ENCODE results near the gene MATR3. TPM values are rescaled to one million over a fixed set of nuclear protein-coding genes. Genes with fewer than 3 reads are reported as not detected.

MATR3 gene
- total and polyA plus RNA-seq, 4 donors, result 433 to 752 (median 561) TPM

DNA sequence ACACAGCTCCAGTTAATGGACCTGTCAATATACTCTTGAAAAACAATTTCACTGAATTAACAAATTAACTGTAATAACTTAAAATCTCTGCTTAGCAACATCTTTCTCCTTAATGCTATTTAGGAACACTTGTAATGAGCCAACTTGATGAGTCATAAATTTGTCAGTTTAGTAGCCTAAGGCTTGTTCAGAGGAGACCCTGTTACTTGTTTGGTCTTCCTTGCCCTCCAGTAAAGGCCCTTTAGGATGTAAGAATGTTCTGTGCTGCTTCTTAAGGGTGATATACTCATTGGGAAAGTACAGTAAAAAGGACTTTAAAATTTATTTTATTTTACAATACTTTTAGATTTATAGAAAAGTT, 11.4 kb upstream of the MATR3 start:
- Histone ChIP-seq H3K36me3 (ENCODE audit: control insufficient read depth, insufficient read depth, low read length) (peaks cover 7% of the 10 kb centered on the region), H3K4me3 (ENCODE audit: low read depth, low read length) (no peak overlapping the region), H3K27me3 (ENCODE audit: control insufficient read depth, insufficient read depth, low read length) (no peaks in the 10 kb centered on the region), H3K4me1 (ENCODE audit: control insufficient read depth, insufficient read depth, low read length) (peaks cover 7% of the 10 kb centered on the region), H3K9me3 (ENCODE audit: control insufficient read depth, insufficient read depth, low read length) (no peaks in the 10 kb centered on the region), H3K27ac (ENCODE audit: low read depth, low read length) (no peak overlapping the region)
- no peak for DNase-seq (ENCODE audit: low read depth in 4 of 6, low spot score in 6 of 6)

- WGBS (ENCODE audit: insufficient coverage), result 92% methylated on average over 2 of the region's 3 CpGs
- H3K9me3 ChIP-seq (ENCODE audit: control insufficient read depth, insufficient read depth, low read length), result no peaks in the 10 kb centered on the region
- H3K27ac ChIP-seq (ENCODE audit: low read depth, low read length), result no peak overlapping the region
- peaks cover 4% of the 10 kb centered on the region for H3K4me1 ChIP-seq (ENCODE audit: control insufficient read depth, insufficient read depth, low read length)
- H3K27me3 ChIP-seq (ENCODE audit: control insufficient read depth, insufficient read depth, low read length), result no peaks in the 10 kb centered on the region
- peaks cover 7% of the 10 kb centered on the region for H3K36me3 ChIP-seq (ENCODE audit: control insufficient read depth, insufficient read depth, low read length)
- no peak overlapping the region for H3K4me3 ChIP-seq (ENCODE audit: low read depth, low read length)
- DNase-seq (ENCODE audit: low read depth in 4 of 6, low spot score in 6 of 6), result no peak
These were observed 10.0 kb upstream of the MATR3 start for GRCh38 chr5:139283252-139284166.

- no peak overlapping the region for H3K4me3 ChIP-seq (ENCODE audit: low read depth, low read length)
- no peak for DNase-seq (ENCODE audit: low read depth in 4 of 6, low spot score in 6 of 6)
- H3K36me3 ChIP-seq (ENCODE audit: control insufficient read depth, insufficient read depth, low read length), result peaks cover 3% of the 10 kb centered on the region
- H3K27ac ChIP-seq (ENCODE audit: low read depth, low read length), result no peak overlapping the region
- H3K9me3 ChIP-seq (ENCODE audit: control insufficient read depth, insufficient read depth, low read length), result no peaks in the 10 kb centered on the region
- 100% methylated on average over 2 of the region's 8 CpGs for WGBS (ENCODE audit: insufficient coverage)
- H3K27me3 ChIP-seq (ENCODE audit: control insufficient read depth, insufficient read depth, low read length), result no peaks in the 10 kb centered on the region
- peaks cover 4% of the 10 kb centered on the region for H3K4me1 ChIP-seq (ENCODE audit: control insufficient read depth, insufficient read depth, low read length)
These were observed 9.2 kb upstream of the MATR3 start for GRCh38 chr5:139284295-139284694.

DNA sequence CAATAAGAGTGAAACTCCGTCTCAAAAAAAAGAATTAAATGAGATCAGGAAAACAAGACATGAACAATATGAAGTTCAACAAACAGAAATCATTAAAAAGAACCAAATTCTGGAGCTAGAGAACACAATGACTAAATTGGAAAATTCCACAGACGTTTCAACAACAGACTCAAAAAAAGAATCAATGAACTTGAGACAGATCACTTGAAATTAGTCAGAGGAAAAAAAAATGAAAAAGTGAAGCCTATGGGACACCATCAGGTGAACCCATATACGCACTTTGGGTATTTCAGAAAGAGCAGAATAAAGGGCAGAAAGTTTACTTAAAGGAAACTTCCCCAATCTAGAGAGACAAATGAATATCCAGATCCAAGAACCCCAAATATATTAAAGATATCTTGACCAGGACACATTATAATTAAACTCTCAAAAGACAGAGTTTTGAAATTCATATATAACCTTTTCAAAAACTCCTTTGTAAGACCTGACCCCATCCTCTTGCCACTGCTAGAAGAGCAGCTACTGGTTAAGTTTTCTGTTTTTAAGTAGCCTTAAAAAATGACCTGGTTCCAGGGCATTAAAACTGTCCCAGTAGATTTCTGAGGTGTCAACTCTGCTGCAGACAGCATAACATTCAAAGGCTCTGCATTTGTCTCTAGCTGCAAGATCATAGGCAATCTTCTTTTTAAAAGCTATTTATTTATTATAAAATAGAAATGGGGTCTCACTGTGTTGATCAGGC, 7.7 kb upstream of the MATR3 start:
- Histone ChIP-seq H3K27me3 (ENCODE audit: control insufficient read depth, insufficient read depth, low read length) (no peaks in the 10 kb centered on the region), H3K36me3 (ENCODE audit: control insufficient read depth, insufficient read depth, low read length) (no peaks in the 10 kb centered on the region), H3K27ac (ENCODE audit: low read depth, low read length) (no peak overlapping the region), H3K9me3 (ENCODE audit: control insufficient read depth, insufficient read depth, low read length) (no peaks in the 10 kb centered on the region), H3K4me1 (ENCODE audit: control insufficient read depth, insufficient read depth, low read length) (peaks cover 4% of the 10 kb centered on the region), H3K4me3 (ENCODE audit: low read depth, low read length) (no peak overlapping the region)
- no peak for DNase-seq (ENCODE audit: low read depth in 4 of 6, low spot score in 6 of 6)
- WGBS (ENCODE audit: insufficient coverage), result no CpG with 5 or more reads among the region's 3 CpGs

DNA sequence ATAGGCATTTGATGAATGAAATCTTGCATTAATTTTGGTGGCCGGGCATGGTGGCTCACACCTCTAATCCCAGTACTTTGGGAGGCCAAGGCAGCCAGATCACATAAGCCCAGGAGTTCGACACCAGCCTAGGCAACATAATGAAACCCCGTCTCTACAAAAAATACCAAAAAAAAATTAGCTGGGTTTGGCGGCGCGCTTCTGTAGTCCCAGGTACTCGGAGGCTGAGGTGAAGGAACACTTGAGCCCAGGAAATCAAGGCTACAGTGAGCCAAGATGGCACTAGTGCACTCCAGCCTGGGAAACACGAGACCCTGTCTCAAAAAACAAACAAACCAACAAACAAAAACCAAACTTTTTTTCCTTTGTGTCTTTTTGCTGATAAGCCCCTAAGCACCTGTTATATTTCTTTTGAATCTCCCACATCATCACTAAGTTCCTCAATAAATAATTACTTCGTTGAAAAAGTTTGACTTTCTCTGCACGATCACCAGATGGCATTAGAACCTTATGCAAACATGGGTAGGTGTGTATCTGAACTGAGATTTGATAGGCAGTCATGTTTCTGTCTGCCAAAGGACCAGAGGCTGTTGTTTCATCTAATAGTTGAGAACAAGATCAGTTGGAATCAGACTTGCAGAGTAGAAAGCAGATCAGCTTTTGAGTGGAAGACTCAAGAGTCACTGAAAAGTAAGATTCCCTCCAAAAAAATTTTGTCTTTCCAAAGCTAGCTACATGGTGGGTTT, 5.5 kb upstream of the MATR3 start:
- no peak overlapping the region for H3K4me3 ChIP-seq (ENCODE audit: low read depth, low read length)
- no peak overlapping the region for H3K27ac ChIP-seq (ENCODE audit: low read depth, low read length)
- H3K4me1 ChIP-seq (ENCODE audit: control insufficient read depth, insufficient read depth, low read length), result peaks cover 2% of the 10 kb centered on the region
- WGBS (ENCODE audit: insufficient coverage), result 94% methylated on average over 7 of the region's 10 CpGs
- DNase-seq (ENCODE audit: low read depth in 4 of 6, low spot score in 6 of 6), result no peak
- H3K27me3 ChIP-seq (ENCODE audit: control insufficient read depth, insufficient read depth, low read length), result no peaks in the 10 kb centered on the region
- no peaks in the 10 kb centered on the region for H3K36me3 ChIP-seq (ENCODE audit: control insufficient read depth, insufficient read depth, low read length)
- no peaks in the 10 kb centered on the region for H3K9me3 ChIP-seq (ENCODE audit: control insufficient read depth, insufficient read depth, low read length)

- no peak overlapping the region for H3K27ac ChIP-seq (ENCODE audit: low read depth, low read length)
- no peak overlapping the region for H3K4me3 ChIP-seq (ENCODE audit: low read depth, low read length)
- H3K27me3 ChIP-seq (ENCODE audit: control insufficient read depth, insufficient read depth, low read length), result no peaks in the 10 kb centered on the region
- peaks cover 10% of the 10 kb centered on the region for H3K4me1 ChIP-seq (ENCODE audit: control insufficient read depth, insufficient read depth, low read length)
- H3K36me3 ChIP-seq (ENCODE audit: control insufficient read depth, insufficient read depth, low read length), result no peaks in the 10 kb centered on the region
- whole genome bisulfite sequencing (ENCODE audit: insufficient coverage), result no CpG with 5 or more reads among the region's 2 CpGs
- no peaks in the 10 kb centered on the region for H3K9me3 ChIP-seq (ENCODE audit: control insufficient read depth, insufficient read depth, low read length)
- no peak for DNase-seq (ENCODE audit: low read depth in 4 of 6, low spot score in 6 of 6)
These were observed 2.5 kb upstream of the MATR3 start for GRCh38 chr5:139291051-139291450.

- DNase-seq (ENCODE audit: low read depth in 4 of 6, low spot score in 6 of 6), result no peak
These were observed 386 bp upstream of the MATR3 start for GRCh38 chr5:139293202-139293506.

DNA sequence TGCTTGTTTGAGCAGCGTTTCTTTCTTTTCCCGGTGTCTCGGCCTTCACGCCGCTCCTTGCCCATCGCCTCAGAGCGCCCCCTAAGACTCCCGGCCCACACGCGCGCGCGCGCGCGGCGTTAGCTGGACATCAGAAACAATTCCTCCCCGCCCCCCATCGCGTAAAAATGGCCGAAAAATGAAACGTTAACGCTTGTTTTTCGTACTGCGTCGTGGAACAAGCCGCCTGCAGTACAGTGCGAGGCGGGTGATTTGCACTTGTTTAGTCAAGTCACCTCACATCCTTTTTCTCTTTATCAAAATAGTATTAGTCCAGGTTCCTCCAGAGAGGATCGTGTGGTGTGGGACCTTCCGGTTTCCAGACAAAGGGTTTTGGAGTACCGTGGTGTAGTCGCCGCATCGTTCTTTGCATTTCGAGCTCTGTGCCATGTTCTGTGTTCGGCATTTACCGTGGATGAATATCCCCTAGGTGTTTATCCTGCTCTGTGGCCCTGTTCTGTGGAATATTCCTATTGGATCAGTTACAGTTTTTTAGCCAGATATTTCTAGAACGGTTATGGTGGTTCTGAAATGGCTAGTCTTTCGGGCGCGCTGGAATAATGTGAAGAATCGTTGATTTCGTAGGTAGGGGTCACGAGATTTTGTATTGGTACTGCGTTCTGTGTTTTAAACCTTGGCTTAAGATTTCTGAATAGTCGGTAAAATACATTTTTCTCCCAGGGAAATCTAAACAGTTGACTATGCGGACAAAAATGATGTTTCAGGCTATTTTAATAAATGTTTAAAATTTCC, 1.0 kb downstream of the MATR3 start:
- H3K27ac ChIP-seq (ENCODE audit: low read depth, low read length), result peak overlapping the region; percentile 100
- under 1% methylated on average over 46 of the region's 48 CpGs for WGBS (ENCODE audit: insufficient coverage)
- H3K27me3 ChIP-seq (ENCODE audit: control insufficient read depth, insufficient read depth, low read length), result no peaks in the 10 kb centered on the region
- H3K9me3 ChIP-seq (ENCODE audit: control insufficient read depth, insufficient read depth, low read length), result no peaks in the 10 kb centered on the region
- no peaks in the 10 kb centered on the region for H3K36me3 ChIP-seq (ENCODE audit: control insufficient read depth, insufficient read depth, low read length)
- peaks cover 19% of the 10 kb centered on the region for H3K4me1 ChIP-seq (ENCODE audit: control insufficient read depth, insufficient read depth, low read length)
- peak; percentile 72 to 94 (median 80) for DNase-seq (ENCODE audit: low read depth in 4 of 6, low spot score in 6 of 6)
- peak overlapping the region; percentile 99 for H3K4me3 ChIP-seq (ENCODE audit: low read depth, low read length)

More at GRCh38 chr5:139293202-139293506, 386 bp upstream of the MATR3 start:
- no peaks in the 10 kb centered on the region for H3K9me3 ChIP-seq (ENCODE audit: control insufficient read depth, insufficient read depth, low read length)
- peaks cover 17% of the 10 kb centered on the region for H3K4me1 ChIP-seq (ENCODE audit: control insufficient read depth, insufficient read depth, low read length)
- peak overlapping the region; percentile 99 for H3K4me3 ChIP-seq (ENCODE audit: low read depth, low read length)
- no peaks in the 10 kb centered on the region for H3K36me3 ChIP-seq (ENCODE audit: control insufficient read depth, insufficient read depth, low read length)
- WGBS (ENCODE audit: insufficient coverage), result 10% methylated on average over 5 of the region's 11 CpGs
- H3K27ac ChIP-seq (ENCODE audit: low read depth, low read length), result peak overlapping the region; percentile 100
- H3K27me3 ChIP-seq (ENCODE audit: control insufficient read depth, insufficient read depth, low read length), result no peaks in the 10 kb centered on the region
